K562 (cell line): ENCODE data around the gene PGPEP1. TPM values are rescaled to one million over a fixed set of nuclear protein-coding genes. Genes with fewer than 3 reads are reported as not detected.

ENCODE experiments used
- ARID3B ChIP-seq: fragments of 250-450 bp; sonication (Bioruptor Pico); IDR thresholded peaks from 2 replicates; pipeline ENCODE4 v1.4.0; 2020; ENCODE audit warnings: borderline replicate concordance
- ATF3 ChIP-seq, 2 experiments: fragments of 450-650 bp in 1 of 2; sonication (generic) in 1 of 2; formaldehyde crosslinking in 1 of 2; IDR thresholded peaks in 1 of 2; conservative IDR thresholded peaks in 1 of 2; 2 replicates each; pipeline versions ENCODE4 v1.6.1 to v1.8.1; 2016 to 2023; ENCODE audit warnings: mild to moderate bottlenecking in 2 of 2, moderate library complexity in 2 of 2, inconsistent platforms in 1 of 2, missing genetic modification reagents in 1 of 2
- BRD9 ChIP-seq: fragments of 450-650 bp; IDR thresholded peaks from 2 replicates; pipeline ENCODE4 v1.6.1; 2018; ENCODE audit warnings: low read depth; ENCODE audit not compliant: partially characterized antibody
- HINFP ChIP-seq: fragments of 450-650 bp; conservative IDR thresholded peaks from 2 replicates; pipeline ENCODE4 v1.6.1; 2016; ENCODE audit warnings: missing genetic modification characterization, low read depth, mild to moderate bottlenecking, control low read depth, missing compliant biosample characterization
- KLF13 ChIP-seq: fragments of 450-650 bp; IDR thresholded peaks from 2 replicates; pipeline ENCODE4 v1.6.1; 2016; ENCODE audit warnings: missing genetic modification characterization, low read depth, mild to moderate bottlenecking, missing compliant biosample characterization, moderate library complexity, borderline replicate concordance
- LARP7 ChIP-seq: fragments of 450-650 bp; IDR thresholded peaks from 2 replicates; pipeline ENCODE4 v1.6.1; 2016
- MAFG ChIP-seq: fragments of 450-650 bp; conservative IDR thresholded peaks from 2 replicates; pipeline ENCODE4 v1.6.1; 2016; ENCODE audit warnings: missing genetic modification characterization, missing compliant biosample characterization
- MEIS2 ChIP-seq: fragments of 450-650 bp; IDR thresholded peaks from 2 replicates; pipeline ENCODE4 v1.6.1; 2014; ENCODE audit warnings: mild to moderate bottlenecking; ENCODE audit not compliant: partially characterized antibody
- NFATC3 ChIP-seq: fragments of 450-650 bp; IDR thresholded peaks from 2 replicates; pipeline ENCODE4 v1.6.1; 2017; ENCODE audit warnings: mild to moderate bottlenecking
- NFIC ChIP-seq: fragments of 450-650 bp; IDR thresholded peaks from 2 replicates; pipeline ENCODE4 v1.6.1; 2017; ENCODE audit warnings: mild to moderate bottlenecking, inconsistent platforms
- RUNX1 ChIP-seq: sonication (generic); IDR thresholded peaks from 2 replicates; pipeline ENCODE4 v1.6.1; 2016; ENCODE audit warnings: antibody characterized with exemption, low read depth
- SAP30 ChIP-seq: fragments of 200-600 bp; sonication (generic); IDR thresholded peaks from 2 replicates; pipeline ENCODE4 v1.6.1; 2012; ENCODE audit warnings: borderline replicate concordance, low read depth, mild to moderate bottlenecking, moderate library complexity, low read length, control low read depth, inconsistent platforms; ENCODE audit not compliant: insufficient read depth, poor library complexity, severe bottlenecking
- SP1 ChIP-seq: sonication (generic); formaldehyde crosslinking; IDR thresholded peaks from 2 replicates; pipeline ENCODE4 v1.8.1; 2022; ENCODE audit warnings: mild to moderate bottlenecking, missing genetic modification reagents
- ZC3H11A ChIP-seq: IDR thresholded peaks from 2 replicates; pipeline ENCODE4 v1.6.1; 2012; ENCODE audit warnings: low read depth, low read length, improper control_type of control experiment
- ZMIZ1 ChIP-seq, 2 experiments: fragments of 150-350 bp in 1 of 2; IDR thresholded peaks; 2 replicates each; pipeline ENCODE4 v1.6.1; 2012 to 2016; ENCODE audit warnings: low read depth in 2 of 2, low read length in 2 of 2, mild to moderate bottlenecking in 1 of 2, moderate library complexity in 1 of 2
- ZNF780A ChIP-seq: fragments of 250-450 bp; sonication (Bioruptor Pico); IDR thresholded peaks from 2 replicates; pipeline ENCODE4 v1.5.0; 2021; ENCODE audit warnings: mild to moderate bottlenecking
- polyA plus RNA-seq, 8 experiments: library from polyadenylated mRNA; depleted of rRNA in 4 of 8; stranded (reverse) in 5 of 8; unstranded in 3 of 8; fragments of >200 nt; fragmentation: Nextera tagmentation in 2 of 8; fragmentation: Illumina TruSeq in 1 of 8; extraction: Ambion mirVana in 2 of 8; extraction: Trizol in 1 of 8; gene quantifications; 2 replicates each; pipeline versions ENCODE4 v1.2.1 to v1.2.3, GENCODE V29; 2011 to 2014; ENCODE audit warnings: inconsistent platforms in 1 of 8, missing spikeins in 1 of 8
- total RNA-seq, 7 experiments: library from RNA; depleted of rRNA in 6 of 7; stranded (reverse); fragments of >200 nt in 6 of 7; fragmentation: Illumina TruSeq in 2 of 7; extraction: Trizol in 2 of 7; gene quantifications; 2 replicates each; pipeline versions ENCODE4 v1.2.1 to v1.2.3, GENCODE V29; 2011 to 2021; ENCODE audit warnings: low replicate concordance in 1 of 7

Gene PGPEP1
- total and polyA plus RNA-seq, 9 of the 15 experiments (the other 6 are each of a cell fraction or from before 2014, with no cell fraction given), result 10.0 to 69.6 (median 33.5) TPM

- no peak for TF ChIP-seq ARID3B (CRISPR knock-in tag)
- no peak for TF ChIP-seq HINFP (tag)
- no peak for TF ChIP-seq BRD9
- peak; percentile 90 for TF ChIP-seq NFIC
- no peak for TF ChIP-seq ZMIZ1 (IDR thresholded peaks at IDR 0.05; ENCODE audit: low read depth in 2 of 2, low read length in 2 of 2)
- no peak for TF ChIP-seq MEIS2
- no peak for TF ChIP-seq NFATC3
- peak; percentile 91 for TF ChIP-seq ATF3 (IDR thresholded peaks at IDR 0.05)
- TF ChIP-seq ATF3 (CRISPR knock-in tag; conservative IDR thresholded peaks at IDR 0.05), result no peak
- no peak for TF ChIP-seq LARP7
- TF ChIP-seq RUNX1, result no peak
- TF ChIP-seq SP1, result peak; percentile 49; the same call in 1 of the 2 replicates
- no peak for TF ChIP-seq SAP30
- peak; percentile 53; the same call in 1 of the 2 replicates for TF ChIP-seq KLF13 (tag)
- no peak for TF ChIP-seq MAFG (tag)
- TF ChIP-seq ZNF780A (CRISPR knock-in tag), result no peak
- TF ChIP-seq ZC3H11A, result no peak
Observed at GRCh38 chr19:18300930-18301717, 39.3 kb upstream of the PGPEP1 start (continued).
